ENCODE results near the gene FAF1. TPM values are rescaled to one million over a fixed set of nuclear protein-coding genes. Genes with fewer than 3 reads are reported as not detected.

The FAF1 gene
- total and polyA plus RNA-seq, 8 donors: 47.4 to 58.3 (median 53.2) TPM

GRCh38 chr1:50471967-50472366, 488.1 kb downstream of the FAF1 start:
- no peak overlapping the region for H3K4me3 ChIP-seq

GRCh38 chr1:50462964-50463363, 497.1 kb downstream of the FAF1 start:
- no peak for ATAC-seq
- no peak overlapping the region for H3K27ac ChIP-seq
- peaks cover 0 to 3% of the 10 kb centered on the region in 2 donors for H3K36me3 ChIP-seq
- H3K27me3 ChIP-seq: no peaks in the 10 kb centered on the region
- intact Hi-C loops (cut with DNase I): no loop called here
- H3K9me3 ChIP-seq: no peaks in the 10 kb centered on the region
- H3K4me1 ChIP-seq: peaks cover 0 to 8% of the 10 kb centered on the region in 2 donors
- DNase-seq: no peak
- TF ChIP-seq CTCF (IDR thresholded peaks at IDR 0.05): no peak
- H3K4me3 ChIP-seq: no peak overlapping the region

More at GRCh38 chr1:50471967-50472366, 488.1 kb downstream of the FAF1 start:
- no peak for DNase-seq
- Histone ChIP-seq H3K4me1 (no peaks in the 10 kb centered on the region), H3K36me3 (peaks cover 0 to 36% of the 10 kb centered on the region in 2 donors), H3K9me3 (no peaks in the 10 kb centered on the region), H3K27ac (no peak overlapping the region), H3K27me3 (no peaks in the 10 kb centered on the region)
- no peak for TF ChIP-seq CTCF (IDR thresholded peaks at IDR 0.05)
- intact Hi-C loops (cut with DNase I): no loop called here
- ATAC-seq: no peak

GRCh38 chr1:50458507-50458906, 501.6 kb downstream of the FAF1 start:
- DNase-seq: no peak
- intact Hi-C loops (cut with DNase I): loop anchor here in 1 of 2 donors (5.0 kb wide), 1 partner anchor 34 kb away; no protein-coding TSS in a partner anchor
- Histone ChIP-seq H3K27me3 (no peaks in the 10 kb centered on the region), H3K4me3 (no peak overlapping the region), H3K36me3 (peaks cover 0 to 6% of the 10 kb centered on the region in 2 donors), H3K9me3 (no peaks in the 10 kb centered on the region), H3K27ac (no peak overlapping the region), H3K4me1 (peaks cover 0 to 8% of the 10 kb centered on the region in 2 donors)
- no peak for TF ChIP-seq CTCF (IDR thresholded peaks at IDR 0.05)
- no peak for ATAC-seq

- H3K27ac ChIP-seq: no peak overlapping the region
- no peak for DNase-seq
- no peaks in the 10 kb centered on the region for H3K27me3 ChIP-seq
- intact Hi-C loops (cut with DNase I): loop anchor here in 1 of 2 donors (5.0 kb wide), 1 partner anchor 37 kb away; no protein-coding TSS in a partner anchor
- no peak for TF ChIP-seq CTCF (IDR thresholded peaks at IDR 0.05)
- H3K4me3 ChIP-seq: no peak overlapping the region
- H3K4me1 ChIP-seq: peaks cover 0 to 8% of the 10 kb centered on the region in 2 donors
- H3K36me3 ChIP-seq: peaks cover 0 to 4% of the 10 kb centered on the region in 2 donors
- H3K9me3 ChIP-seq: no peaks in the 10 kb centered on the region
- no peak for ATAC-seq
Measured at GRCh38 chr1:50454911-50455310, 505.2 kb downstream of the FAF1 start.

- no peaks in the 10 kb centered on the region for H3K27me3 ChIP-seq
- no peaks in the 10 kb centered on the region for H3K9me3 ChIP-seq
- intact Hi-C loops (cut with DNase I): no loop called here
- H3K27ac ChIP-seq: no peak overlapping the region
- H3K36me3 ChIP-seq: peaks cover 0 to 4% of the 10 kb centered on the region in 2 donors
- DNase-seq: no peak
- TF ChIP-seq CTCF (IDR thresholded peaks at IDR 0.05): no peak
- no peak for ATAC-seq
- H3K4me3 ChIP-seq: no peak overlapping the region
- peaks cover 0 to under 1% of the 10 kb centered on the region in 2 donors for H3K4me1 ChIP-seq
Measured at GRCh38 chr1:50453266-50453665, 506.8 kb downstream of the FAF1 start.
